Activated T-cell treated with anti-CD3 and anti-CD28 coated beads for 1 hour (primary cell): ENCODE results near the gene RNF41.
"Not testable (repeated sequence)": the region's sequence is repeated elsewhere in the genome, so short reads cannot be mapped to it uniquely, and the experiment has no call there.

Source experiments
- DNase-seq: peaks from one replicate; pipeline ENCODE4 v3.0.0-alpha.2; 2020; ENCODE audit warnings: low read depth

Gene RNF41

DNA sequence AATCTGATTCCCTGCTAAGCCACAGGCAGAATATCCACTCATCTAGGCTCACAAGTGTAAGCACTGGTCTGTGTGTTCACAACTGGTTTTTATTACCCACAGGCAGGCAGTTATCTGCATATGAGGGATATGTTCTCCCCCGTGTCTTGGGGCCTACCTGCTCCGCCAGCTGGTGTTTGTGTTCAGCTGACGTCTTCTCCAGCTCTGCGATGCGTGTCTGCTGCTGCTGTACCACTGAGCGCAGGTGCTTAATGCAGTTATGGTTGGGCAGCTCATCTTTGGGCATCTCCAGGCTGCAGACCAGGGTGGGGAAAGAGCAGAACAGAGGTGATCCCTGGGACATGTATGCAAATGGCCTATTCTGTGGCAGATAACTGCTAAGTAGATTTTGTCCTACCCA is 13.7 kb downstream of the RNF41 start:
- DNase-seq = no peak

DNA sequence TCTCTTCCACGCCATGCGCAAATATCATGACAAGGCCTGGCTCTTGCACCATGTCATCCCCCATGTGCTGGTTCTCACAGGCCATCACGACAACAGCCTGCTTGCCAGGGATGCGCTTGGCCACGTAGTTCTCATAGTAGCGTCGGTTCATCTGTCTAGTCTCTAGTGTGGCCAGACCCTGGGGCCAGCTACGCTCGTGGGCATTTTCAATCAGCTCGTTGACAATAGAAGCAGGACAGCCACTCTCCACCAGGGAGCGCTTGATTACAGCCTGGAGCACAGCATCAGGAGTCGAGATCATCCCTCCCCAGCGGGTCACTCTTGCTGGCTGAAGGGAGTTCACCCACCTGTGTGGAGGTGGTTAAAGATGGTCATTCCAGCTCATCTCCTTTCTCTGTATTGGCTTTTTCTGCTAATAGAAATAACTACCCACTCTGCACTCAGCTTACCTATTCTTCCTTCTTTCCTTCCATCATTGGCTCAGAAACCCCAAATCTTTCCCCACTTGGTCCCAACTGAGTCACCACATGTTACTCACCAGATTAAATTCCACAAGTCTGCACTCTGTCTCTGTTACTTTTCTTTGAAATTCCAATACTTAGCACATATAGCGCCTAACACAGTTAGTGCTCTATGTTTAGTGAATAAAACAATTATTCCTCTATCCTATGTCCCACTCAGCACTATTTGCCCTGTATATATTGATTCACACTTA is 15.1 kb downstream of the RNF41 start:
- DNase-seq = peak; percentile 28

DNA sequence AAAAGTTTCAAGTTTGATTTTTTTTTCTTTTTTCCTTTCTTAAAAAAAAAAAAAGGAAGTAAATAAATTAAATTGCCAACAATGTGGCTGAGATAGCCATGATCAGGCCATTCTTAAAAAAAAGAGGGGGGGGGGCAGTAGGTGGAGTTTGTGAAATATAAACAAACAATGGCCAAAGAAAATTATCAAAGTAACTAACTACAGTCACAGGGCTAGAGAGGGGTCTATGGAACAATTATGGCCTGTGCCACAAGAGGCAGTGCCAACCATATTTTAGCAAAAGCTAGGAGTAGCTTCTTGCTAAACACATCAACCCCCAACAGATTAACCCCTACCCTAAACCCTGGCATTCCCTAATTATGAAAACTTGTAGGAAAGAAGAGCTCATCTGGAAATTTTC is 16.3 kb downstream of the RNF41 start:
- DNase-seq = no peak

DNA sequence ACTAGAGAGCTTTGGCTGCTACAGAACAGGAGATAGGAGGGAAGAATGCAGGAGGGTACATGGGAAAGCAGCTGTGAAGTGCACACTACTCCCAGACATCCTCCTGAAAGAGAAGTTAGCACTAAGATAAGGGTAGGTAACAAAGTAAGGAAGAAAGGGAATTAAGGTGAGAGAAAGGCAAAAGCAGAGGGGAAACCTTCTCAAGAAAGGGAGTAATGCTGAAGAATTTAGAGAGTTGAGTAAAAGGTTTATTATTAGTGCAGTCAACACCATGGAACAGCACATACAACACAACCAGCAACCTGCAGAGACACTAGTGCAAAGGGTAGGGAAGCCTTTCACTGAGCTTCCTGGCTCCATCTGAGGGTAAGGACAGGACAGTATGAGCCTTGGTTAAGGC is 17.4 kb downstream of the RNF41 start:
- no peak for DNase-seq

DNA sequence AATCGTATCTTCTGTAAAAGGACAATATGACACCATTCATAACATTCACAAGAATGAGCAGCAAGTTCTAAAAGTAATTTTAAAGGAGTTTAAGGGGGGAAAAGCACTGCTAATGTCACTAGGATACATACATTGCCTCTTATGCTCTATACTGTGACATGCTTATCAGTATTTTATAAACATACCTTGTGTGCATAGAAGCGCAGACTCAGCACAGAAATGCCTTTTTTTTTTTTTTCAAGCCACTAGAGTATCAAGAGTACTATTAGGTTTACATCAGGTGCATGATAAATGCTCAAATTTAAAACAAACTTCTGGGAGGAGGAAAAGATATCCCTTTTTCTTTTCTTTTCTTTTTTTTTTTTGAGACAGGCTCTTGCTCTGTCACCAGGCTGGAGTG is 18.9 kb downstream of the RNF41 start:
- no peak for DNase-seq

DNA sequence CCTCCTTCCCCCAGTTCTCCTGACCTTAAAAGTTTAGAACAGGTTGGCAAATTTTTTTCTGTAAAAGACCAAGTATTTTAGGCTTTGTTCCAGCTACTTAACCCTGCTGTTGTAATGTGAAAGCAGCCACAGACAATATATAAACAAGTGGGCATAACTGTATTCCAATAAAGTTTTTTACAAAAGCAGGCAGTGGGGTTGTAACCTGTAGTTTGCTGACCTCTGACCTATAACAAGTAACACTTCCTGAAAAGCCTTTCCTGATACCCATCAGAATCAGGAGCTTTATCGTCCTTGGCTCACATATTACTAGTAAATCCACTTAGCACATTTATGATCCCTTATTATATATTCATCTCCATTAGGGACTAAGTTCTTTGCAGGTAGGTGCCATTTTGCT is 19.4 kb downstream of the RNF41 start:
- DNase-seq = no peak

DNA sequence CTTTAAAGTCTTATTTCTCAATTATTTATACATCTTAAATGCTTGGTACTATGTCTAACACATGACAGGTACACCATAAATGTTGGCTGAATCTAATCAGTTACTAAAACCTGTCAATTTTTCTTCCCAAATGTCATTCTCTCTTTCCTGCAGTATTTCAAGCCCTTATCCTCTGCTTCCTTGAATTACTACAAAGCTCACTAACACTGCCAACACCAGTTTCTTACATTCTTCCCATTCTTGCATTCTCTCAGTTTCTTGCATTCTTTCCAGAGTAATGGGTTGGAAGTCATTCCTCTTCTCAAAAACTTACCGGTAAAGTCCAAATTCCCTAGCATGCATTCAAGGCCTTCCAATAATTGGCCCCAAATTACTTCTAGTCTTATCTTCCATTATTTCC is 22.9 kb downstream of the RNF41 start:
- no peak for DNase-seq

DNA sequence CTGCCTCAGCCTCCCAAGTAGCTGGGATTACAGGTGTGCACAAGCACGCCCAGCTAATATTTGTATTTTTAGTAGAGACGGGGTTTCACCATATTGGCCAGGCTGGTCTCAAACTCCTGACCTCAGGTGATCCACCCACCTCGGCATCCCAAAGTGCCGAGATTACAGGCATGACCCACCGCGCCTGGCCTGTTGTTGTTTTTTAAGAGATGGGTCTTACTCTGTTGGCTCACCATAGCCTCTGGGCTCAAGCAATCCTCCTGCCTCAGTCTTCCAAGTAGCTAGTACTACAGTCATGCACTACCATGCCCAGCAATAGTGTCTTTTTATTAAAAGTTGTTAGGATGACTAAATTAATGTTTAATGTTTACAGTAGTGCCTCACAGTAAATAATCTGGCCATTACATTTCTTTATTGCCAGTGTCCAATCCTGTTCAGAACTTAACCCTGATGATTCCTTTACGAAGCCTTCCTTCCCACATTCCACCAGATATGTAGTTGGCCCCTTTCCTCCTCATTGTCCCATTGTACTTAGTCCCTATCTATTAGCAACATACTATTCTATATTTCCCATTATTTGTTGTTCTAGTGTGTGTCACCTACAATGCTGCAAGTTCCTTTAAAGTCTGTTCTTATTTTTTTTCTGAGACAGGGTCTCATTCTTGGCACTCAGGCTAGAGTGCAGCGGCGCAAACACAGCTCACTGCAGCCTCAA is 23.6 kb downstream of the RNF41 start:
- DNase-seq = no peak

DNA sequence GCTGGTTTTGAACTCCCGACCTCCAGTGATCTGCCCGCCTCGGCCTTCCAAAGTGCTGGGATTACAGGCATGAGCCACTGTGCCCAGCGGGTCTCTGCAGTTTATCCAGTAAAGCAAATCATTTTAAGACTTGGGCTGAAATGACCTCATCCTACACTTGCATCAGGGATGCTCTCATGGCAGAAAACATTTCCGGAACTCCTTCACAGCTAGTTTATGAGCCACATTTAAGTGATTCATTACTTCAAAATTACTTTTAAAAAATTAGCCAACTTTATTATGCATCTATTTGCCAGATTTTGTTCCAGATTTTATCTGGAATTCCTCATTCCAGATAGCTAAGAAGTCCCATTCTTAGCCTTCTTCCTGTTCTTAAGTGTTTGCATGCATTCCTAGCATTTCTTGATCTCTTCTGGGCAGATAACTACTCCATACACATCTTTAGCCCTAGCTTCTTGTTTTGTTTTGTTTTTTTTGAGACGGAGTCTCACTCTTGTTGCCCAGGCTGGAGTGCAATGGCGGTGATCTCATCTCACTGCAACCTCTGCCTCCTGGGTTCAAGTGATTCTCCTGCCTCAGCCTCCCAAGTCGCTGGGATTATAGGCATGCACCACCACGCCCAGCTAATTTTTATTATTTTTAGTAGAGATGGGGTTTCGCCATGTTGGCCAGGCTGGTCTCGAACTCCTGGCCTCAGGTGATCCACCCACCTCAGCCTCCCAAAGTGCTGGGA is 24.7 kb downstream of the RNF41 start:
- not testable (repeated sequence) for DNase-seq

DNA sequence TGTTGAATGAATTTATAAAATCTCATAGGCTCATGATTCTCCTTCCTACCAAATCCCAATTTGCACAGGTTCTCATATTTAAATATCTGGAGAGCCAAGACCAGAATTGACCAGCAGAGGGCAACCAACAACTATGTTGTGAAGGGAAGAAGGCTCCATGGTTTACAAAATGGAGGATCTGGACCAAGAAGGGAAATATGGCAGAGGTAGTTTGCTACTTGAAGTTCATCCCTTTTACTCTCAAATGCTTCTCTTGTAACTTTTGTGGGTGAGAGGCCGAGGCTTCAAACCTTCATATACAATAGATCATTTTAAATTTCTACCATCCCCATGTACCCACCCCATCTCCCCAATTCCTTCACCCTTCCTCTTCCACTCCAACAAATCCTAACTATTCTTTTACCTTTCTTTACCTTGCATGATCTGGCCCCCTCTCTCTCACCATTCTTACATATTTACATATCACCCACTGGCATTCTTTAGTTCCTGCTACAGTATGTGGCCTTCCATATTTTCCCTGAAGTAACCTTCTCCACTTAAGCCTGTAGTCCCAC is 28.6 kb downstream of the RNF41 start:
- peak; percentile 61 for DNase-seq

DNA sequence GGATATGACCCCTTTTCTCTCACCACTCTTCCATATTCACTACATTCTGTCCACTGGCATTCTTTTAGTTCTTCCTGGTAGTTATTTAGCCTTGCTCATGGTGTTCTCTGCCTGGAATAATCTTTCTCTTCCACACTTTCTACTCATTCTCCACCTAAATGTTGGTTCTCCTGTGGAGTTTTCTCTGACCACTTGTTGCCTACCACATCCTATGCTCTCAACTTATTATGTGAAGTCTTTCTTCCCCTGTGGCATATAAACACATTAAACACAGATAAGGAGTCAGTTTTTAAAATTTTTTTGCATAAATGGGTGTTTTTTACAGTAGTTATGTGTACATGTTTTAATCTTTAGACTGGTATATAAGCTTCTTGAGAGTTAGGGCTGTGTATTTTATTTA is 29.1 kb downstream of the RNF41 start:
- DNase-seq = no peak

DNA sequence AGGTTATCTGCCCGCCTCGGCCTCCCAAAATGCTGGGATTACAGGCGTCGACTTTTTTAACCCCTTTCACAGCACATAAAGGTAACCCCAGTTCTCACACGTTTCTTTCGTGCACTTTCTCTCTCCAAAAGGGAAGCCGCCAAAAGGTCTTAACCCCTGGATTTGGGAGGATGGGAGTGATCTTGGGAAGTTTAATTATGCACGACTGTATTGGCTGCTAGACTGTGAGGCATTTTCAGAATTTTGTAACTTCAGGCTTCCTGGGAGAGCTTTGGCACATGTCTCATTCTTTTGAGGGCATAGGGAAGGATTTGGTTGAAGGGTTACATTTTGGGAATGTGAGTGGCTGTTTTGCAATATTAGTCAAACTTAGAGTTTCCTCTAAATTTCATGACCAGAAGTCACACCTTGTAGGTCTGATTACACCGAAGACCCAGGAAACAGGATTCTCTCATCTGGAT is 31.0 kb downstream of the RNF41 start:
- DNase-seq = no peak

DNA sequence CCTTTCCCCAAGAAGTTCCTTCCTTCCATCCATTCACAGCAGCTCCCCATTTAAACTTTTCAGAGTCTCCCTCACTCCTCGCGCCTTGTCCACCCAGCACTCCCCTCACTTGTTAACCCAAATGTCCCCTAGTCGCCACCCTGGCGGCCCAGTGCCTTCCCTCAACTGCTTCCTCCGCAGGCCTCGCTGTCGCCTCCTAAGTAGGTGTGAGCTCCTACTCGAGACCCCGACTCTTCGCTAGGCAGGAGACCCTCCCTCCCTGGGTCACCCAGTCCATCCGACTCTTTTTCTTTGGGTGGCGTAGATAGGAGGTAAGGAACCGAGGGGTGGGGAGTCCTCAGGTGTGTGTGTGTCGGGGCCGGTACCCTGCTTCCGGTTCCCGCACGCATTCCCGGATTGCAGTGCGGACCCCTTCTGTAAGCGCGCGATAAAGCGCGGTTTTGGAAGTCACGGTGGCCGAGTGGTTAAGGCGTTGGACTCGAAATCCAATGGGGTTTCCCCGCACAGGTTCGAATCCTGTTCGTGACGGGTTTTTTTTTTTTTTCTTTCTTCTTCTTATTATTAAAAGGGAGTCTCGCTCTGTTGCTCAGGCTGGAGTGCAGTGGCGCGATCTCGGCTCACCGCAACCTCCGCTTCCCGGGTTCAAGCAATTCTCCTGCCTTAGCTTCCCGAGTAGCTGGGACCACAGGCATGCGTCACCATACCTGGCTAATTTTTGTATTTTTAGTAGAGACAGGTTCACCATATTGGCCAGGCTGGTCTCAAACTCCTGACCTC is 31.6 kb downstream of the RNF41 start:
- DNase-seq = peak; percentile 55

DNA sequence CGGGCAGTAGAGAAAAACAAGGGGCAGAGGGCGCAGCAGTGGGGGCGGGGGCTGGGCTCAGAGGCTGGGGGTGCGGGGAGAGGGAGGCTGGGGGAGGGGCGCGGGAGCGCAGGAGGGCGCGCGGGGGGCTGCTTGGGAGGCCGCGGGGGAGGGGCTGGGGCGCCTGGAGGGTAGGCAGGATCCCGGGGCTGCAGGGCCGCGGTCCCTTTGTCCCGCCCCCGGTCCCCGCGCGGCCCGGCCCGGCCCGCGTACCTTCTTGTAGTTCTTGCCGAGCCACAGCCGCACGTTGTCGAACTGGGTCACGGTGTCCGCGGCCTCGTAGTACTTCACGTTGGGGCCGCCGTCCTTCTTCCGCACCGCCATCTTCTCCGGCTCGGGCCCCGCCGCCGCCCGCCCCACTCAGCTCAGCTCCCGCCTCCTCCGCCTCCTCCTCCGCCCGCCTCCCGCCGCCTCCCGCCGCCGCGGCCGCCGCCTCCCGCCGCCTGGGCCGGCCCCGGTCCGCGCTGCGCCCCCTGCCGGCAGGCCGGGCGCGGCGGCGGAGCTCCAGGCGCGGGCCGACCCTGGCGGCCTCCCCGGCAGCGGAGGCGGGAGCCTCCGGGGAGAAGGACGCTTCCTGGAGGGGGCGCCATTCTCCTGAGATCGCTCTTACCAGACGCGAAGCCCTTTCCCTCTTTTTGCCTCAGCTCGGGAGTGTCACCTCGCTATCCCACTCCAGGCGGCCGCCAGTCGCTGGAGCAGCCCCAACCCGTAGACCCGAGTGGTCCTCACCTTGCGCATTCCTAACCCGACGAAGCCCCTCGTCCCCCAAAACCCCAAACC is 32.4 kb downstream of the RNF41 start, which contains the start of gene SMARCC2:
SMARCC2 (minus strand) TSS at position 385 of the 819 bp plus-strand sequence; CDS start at position 363, 22 bp downstream.
- peak; percentile 78 for DNase-seq

DNA sequence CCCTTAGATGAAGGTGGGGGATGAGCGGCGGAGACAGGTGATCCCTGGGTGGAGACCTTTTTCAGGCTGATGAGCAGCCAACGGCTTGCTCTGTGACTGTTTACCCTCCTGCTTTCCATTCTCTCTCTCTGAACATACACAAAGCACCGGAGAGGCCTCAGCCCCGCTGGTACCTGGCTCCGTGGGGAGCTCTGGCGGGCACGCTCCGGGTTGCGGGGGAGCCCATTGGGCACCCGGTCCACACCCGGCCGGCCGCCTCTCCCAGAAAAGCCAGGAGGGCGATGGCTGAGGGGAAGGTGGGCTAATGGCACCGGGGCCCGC is 33.0 kb downstream of the RNF41 start:
- no peak for DNase-seq

DNA sequence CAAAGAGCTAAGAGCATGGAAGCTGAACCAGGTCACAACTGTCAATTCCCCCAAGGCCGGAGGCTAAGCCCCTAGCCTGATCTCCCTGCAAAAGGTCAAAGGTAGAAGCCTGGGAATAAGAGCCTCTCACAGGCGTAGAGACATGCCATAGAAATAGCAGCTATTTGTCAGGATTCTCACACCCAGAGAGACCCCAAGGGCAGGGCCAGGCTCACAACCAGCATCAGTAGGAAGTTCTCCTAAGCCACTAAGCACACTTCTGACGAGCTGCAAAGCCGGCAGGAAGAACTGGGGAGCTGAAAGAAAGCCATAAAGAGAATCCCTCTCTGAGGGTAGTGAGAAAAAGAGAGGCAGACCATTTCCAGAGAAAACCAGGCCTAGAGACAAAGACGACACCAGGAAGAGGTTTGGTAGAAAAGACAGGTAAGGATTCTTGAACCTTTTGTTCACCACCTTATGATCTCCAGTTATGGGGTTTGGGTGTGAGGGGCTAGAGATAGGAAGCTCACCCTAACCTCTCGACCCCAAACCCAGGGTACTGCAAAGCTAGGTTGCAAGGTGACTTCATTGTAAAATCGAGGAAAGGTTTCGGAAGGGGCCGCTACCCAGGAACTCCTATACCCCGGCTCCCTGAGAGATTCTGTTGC is 33.5 kb downstream of the RNF41 start:
- DNase-seq = no peak

DNA sequence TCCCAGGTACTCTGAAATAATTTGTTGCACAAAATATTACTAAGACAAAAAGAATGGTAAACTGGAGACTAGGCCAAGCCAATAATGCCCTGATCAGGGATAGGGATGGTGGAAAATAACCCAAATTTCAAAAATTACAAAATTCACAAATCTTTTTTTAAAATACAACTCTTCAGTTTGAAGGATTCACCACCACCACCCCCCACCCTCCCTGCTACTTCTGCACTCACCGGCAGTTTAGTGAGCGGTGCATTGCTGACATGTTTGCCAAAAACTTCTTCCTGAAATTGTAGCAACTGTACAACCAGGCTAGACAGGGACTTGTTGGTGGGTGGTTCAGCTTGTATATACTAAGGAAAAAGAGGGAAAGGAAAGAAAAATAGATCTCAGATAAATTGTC is 34.8 kb downstream of the RNF41 start:
- no peak for DNase-seq

DNA sequence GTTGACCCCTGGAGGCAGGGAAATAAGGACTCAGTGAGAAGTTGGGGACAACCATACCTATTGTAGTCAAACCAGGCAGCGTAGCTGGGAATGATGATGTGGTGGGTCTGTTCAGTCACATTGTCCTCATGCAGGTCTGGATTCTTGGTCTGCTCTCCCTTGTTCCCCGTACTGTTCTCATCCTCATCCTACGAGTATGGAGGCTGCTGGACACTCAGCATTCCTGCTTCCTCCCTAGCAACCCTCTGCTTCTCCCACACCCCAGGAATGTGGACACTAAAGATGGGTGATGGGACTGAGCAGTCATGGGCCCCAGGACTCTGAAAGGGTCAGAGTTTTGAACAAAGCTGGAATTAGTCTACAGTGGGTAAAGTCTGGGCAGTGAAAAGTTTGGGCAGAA is 43.4 kb downstream of the RNF41 start:
- DNase-seq = no peak

DNA sequence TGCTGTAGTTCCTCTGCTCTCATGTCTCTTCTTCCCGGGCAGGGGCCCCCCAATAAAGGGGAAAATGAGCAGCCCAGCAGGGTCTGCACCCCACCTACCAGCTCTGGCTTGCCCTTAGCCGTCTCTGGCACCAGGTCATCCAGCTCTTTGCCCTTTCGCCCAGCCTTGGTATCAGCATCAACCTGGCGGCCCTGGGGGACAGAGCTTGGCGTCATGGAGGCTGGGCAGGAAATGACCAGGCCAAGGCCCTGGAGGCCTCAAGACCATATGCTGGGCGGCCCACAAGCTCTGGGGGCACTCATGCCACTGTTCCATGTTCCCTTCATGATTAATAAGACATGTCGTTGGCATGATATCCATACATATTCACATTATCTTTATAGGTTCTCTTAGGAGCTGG is 48.9 kb downstream of the RNF41 start:
- no peak for DNase-seq

DNA sequence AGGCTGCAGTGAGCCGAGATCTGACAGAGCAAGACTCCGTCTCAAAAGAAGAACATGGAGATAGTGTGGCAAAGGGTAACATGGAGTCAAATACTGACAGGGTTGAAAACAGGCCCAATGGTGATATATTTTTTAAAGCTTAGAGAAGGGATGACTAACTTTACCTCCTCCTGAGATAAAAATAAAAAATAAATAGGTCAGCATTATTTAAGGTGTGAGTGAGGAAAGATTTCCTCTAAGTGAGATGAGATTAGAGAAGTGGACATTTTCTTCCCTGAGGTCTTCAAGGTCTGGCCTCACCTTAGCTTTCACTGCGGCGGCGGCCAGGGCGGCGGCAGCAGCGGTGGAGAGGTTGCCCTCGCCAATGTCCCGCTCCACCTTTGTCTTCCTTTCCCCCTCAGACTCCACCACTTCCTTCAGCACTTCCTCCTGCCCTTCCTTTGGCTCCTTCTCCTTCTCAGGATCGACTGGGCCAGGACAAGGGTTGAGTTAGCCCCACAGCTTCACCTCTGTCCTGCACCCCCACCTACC is 52.4 kb downstream of the RNF41 start:
- DNase-seq = no peak
